ENCODE results near the gene CENPA.
"Not testable (repeated sequence)": the region's sequence is repeated elsewhere in the genome, so short reads cannot be mapped to it uniquely, and the experiment has no call there.

Gene CENPA

DNA sequence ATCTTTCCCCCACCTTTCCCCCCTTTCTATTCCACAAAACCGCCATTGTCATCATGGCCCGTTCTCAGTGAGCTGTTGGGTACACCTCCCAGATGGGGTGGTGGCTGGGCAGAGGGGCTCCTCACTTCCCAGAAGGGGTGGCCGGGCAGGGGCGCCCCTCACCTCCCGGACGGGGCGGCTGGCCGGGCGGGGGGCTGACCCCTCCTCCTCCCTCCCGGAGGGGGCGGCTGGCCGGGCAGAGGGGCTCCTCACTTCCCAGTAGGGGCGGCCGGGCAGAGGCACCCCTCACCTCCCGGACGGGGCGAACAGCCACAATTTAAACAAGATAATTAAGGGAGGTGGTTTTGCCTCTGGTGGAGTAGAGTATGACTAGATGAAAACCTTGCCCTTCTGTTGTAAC lies 9.3 kb downstream of the CENPA start:
- not testable (repeated sequence) for DNase-seq

DNA sequence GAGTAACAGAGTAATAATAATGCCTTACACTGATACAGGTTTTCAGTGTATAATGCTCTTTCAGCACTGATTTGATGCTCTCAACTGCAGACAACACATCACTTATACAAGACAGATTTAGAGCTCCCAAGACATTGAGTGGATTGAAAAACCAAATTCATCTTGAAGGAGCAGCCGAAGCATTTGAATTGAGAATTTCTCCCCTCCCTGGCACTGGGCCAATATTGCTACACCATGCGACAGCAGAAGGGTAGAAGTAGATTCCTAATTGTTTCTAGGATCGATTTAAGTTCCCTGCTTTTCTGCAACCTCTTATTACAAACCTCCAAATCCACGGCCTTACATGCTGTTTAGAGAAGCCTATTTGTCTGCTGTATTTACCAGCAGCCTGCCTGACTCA lies 15.5 kb downstream of the CENPA start:
- no peak for DNase-seq

DNA sequence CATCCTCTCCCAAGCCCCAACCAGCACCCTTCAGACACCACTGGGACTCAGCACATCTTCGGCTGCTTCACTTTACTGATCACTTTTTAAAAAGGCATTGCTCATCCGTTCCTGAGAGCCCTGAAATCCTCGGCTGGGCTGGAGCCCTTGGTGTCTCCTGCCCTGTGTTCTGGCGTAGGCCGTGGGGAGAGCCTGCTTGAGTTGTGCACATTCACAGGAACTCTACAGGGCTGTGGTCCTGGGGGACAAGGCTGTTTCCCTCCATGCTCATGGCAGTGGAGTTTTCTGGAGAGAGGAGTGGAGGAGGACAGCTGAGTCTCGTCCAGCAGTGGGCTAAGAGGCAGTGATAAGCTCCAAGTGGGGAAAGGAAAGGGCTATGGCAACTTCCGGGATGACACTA lies 15.9 kb downstream of the CENPA start:
- no peak for DNase-seq

DNA sequence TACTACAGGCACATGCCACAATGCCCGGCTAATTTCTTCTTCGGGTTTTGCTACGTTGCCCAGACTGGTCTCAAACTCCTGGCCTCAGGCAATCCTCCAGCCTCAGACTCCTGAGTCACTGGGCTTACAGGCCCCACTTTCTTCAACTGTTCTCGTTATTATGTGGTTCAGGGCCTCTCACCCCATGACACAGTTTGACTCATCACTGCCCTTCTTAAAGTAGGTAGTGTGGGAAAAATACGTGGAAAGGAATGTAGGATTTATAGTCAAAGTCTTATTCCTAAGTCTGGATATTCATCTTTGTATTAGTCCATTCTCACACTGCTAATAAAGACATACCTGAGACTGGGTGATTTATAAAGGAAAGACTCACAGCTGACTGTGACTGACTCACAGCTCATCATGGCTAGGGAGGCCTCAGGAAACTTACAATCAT lies 19.4 kb downstream of the CENPA start:
- DNase-seq = no peak

DNA sequence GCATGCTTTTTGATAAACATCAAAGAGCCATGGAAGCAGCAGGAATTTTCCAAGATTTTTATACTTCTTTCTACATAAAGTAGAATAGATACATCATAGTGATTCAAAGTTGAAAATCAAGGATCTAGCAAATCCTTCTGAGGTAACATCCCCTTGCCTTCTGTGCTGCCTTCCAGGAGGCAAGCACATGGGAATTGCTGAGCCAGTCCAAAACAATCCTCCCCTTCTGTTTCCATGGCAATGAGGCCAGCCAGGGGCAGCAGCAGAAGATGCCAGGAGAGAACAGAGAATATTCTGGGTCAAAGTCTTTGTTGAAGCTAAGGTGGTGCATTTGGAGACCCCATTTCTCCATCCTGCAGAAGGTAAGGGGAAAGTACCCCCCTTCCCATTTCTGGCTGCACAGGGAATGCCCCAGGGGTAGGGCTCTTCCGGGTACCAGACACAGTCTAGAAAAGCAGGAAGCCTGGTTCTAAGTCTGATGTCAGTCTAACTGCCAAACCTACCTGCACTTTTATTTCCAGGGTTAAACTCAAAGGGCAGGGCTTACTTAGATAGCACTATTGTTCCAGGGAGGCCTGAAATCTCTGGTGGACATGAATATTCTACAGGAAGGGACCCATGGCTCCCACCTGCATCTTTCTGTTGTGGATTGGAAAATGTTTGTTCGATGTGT lies 22.1 kb downstream of the CENPA start:
- DNase-seq = no peak

DNA sequence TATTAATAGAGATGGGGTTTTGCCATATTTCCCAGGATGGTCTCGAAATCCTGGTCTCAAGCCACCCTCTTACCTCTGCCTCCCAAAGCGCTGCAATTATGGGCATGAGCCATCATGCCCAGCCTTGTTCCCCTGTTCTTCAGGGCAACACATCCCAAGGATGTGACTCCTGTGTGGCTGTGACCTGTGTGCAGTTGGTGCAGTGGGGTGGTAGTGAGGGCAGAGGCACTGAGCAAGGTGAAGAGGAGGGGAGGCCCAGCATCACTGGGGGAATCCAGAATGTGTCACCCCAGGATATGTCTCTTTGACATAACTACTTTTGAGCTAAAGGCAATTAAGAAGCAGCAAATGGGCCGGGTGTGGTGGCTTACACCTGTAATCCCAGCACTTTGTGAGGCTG lies 23.4 kb downstream of the CENPA start:
- no peak for DNase-seq

DNA sequence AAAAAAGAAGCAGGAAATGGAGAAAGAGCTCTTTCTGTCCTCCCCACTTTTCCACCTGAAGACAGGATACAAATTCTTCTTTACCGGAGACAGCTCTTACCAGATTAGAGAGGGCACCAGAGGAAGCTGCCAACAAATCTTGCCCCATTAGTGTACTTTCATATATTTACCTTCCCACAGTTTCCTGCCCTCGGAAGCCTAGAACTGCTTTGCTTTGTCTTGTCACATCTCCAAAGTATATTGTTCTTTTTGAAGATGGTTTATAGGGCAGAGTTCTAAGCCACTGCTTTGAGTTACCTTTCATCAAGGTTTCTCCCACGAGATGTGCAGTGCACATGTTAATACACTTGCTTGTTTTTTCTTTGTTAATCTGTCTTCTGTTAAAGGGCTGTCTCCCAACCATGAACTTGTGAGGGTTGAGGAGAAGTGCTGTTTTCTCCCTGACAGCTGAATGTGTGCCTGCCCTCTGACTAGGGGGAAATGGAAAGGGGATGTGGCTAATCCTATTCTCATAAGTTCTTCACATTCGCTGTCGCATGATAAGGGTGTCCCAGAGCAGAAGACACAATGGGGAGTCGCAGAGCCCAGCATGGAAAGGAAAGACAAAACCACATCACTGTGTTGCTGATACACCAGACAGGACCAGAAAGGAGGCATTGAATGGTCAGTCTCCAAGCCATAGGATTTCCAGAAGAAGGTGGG lies 24.2 kb downstream of the CENPA start:
- no peak for DNase-seq

DNA sequence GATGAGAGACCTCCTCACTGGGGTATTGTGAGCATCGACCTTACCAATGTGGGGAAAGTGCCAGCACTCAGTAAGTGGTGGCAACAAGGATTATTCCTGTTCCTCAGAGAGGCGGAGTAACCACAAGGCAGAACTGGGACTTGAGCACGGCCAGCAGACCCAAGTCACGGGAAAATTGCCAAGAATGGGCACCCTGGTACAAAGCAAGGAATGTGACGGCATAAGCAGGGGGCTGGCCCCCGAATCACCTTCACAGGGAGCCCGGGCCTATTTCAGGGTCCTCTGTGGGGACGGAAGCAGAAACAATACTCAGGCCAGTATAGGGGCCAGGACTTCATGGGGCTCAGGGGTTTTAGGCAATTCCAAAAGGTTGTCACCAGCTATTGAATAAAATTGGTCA lies 25.4 kb downstream of the CENPA start:
- no peak for DNase-seq

DNA sequence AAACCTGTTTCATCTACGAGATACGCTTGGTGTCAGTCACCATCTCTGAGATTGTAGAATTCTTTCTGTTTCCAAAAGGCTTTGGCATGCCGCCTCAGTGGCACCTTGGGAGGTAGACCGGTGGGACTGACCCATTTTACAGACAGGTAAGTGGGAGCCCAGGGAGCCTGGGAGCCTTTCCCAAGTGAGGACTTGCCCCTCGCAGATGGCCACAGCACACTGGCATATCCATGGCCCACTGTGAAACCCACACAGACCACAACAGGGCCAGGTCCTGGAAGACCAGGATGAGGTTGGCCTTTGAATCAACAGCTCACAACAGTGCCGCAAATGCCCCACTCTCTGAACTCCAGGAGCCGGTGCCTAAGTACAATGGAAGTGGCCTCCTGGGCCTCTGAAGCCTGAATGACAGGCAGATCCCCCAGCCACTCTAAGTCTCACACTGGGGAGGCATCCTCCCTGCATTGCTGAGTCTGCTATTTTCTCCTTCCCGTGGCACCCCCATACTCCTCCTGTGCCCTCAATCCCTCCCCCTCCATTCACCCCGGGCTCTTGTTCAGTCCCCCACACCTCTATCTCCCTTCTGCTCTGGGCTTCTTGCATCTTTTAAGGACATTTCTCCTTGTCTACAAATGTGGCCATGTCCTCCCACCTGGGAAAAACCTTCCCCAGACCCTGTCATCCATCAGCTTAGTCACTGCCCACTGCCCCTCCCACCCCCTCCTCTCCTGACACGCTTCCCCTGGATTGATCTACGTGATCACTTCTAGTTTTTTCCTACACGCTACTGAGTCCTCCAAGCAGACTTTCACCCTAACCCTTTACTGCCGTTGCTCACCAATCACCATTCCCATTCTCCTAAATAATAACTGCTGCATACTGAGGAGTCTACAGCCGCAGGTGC lies 26.2 kb downstream of the CENPA start:
- DNase-seq = no peak

DNA sequence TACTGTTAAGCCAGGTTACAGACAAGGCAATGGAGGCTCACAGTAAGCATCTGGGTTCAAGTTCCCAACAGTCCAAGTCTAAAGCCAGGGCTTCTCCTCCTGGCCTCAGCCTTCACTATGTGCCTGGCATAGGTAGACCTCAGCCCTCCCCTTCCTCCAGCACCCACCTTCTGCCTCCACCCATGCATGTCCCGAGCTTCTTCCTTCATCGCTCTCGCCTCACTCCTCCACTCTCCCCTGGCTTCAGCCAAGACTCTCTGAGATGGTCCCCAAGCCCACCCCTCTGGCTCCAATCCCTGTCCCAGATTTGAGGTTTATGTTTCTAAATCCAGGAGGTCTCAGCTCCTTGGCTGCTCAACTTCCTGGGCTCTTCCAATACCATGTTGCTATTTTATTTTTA lies 26.9 kb downstream of the CENPA start:
- DNase-seq = no peak

DNA sequence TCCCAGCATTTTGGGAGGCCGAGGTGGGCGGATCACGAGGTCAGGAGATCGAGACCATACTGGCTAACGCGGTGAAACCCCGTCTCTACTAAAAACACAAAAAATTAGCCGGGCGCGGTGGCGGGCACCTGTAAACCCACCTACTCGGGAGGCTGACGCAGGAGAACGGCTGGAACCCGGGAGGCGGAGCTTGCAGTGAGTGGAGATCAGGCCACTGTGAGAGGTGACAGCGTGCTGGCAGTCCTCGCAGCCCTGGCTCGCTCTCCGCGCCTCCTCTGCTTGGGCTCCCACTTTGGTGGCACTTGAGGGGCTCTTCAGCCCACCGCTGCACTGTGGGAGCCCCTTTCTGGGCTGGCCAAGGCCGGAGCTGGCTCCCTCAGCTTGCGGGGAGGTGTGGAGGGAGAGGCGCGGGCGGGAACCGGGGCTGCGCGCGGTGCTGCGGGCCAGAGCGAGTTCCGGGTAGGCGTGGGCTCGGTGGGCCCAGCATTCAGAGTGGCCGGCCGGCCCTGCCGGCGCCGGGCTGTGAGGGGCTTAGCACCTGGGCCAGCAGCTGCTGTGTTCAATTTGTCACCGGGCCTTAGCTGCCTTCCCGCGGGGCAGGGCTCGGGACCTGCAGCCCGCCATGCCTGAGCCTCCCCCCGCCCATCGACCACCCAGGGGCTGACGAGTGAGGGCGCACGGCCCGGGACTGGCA lies 28.4 kb downstream of the CENPA start:
- not testable (repeated sequence) for DNase-seq

DNA sequence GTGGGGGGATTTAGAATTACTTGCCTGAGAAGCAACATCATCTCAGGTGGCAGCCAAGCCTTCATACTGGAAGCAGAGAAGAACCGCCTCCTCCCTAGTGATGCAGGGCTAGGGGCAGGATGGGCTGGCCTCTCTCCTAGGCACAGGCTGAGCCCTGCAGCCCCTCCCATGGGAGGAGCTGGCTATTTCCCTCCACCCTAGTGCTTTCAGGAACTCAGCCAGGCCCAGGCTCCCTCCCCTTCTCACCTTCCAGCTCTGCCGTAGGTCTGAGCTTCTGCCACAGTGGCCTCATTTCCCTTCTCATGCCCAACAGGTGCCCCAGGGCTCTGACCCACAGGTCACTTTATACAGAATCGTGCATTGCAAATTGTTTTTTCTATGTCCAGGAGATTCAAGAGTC lies 31.0 kb downstream of the CENPA start:
- DNase-seq = no peak

DNA sequence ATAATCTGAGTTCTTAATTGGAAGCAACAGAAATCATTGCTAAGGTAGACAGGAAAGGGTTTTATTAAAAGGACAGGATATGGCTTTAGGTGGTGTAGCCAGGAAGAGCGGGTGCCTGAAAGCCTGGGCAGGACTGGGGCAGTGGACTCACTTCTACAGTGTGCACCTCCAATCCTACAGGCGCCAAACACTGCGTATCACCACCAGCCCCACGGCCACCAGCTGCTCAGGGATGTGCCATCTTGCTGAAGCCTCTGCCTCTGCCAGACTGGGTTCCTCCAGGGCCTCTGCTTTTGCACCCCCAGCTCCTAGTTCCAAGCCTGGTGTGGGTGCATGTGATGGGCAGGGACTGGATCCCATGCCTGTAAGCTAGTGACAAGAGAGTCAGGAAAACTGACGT lies 32.4 kb downstream of the CENPA start:
- no peak for DNase-seq

DNA sequence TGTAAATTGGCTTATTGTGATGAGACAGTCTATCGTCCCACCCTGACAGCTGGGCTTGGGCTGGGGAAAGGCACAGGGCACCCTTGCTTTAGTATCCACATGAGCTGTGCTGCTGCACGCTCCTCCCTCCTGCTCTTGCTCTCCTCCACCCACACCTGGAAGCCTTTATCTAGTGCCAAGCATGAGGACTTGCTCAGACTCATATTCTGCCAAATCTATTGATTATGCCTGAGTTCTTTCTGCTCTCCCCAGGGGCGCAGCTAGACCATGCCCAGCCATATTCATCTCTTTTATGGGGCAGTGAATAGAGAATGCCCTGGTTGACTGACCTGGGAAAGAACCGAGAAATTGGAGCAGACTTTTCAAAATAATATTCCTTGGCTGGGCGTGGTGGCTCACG lies 33.1 kb downstream of the CENPA start:
- no peak for DNase-seq

DNA sequence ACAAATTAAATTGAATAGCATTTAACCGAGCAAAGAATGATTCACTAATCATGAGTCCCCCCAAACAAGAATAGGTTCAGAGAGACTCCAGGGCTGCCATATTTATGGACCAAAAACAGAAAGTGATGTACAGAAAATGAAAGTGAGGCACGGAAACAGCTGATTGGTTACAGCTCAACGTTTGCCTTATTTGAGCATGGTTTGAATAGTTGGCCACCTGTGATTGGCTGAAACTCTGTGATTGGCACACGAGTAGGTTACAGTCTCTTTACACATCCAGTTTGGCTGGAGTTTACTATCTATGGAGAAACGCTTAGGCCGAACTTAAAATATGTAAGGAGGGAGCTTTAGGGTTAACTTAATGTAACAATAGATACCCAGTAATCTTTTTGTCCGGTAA lies 35.1 kb downstream of the CENPA start:
- DNase-seq = no peak

DNA sequence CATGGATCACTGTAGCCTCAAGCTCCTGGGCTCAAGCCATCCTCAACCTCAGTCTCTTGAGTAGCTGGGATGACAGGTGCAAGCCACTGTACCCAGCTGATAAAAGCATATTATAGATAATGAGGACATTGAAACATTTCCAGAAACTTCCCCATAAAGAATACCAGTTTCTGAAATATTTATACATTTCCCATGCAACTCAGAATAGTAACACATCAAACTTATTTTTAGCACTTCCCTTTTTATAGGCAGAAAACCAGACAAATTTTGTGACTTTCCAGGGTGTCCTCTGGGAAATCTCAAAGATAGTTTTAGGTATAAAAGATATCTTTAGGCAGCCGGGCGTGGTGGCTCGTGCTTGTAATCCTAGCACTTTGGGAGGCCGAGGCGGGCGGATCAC lies 37.0 kb downstream of the CENPA start:
- no peak for DNase-seq

DNA sequence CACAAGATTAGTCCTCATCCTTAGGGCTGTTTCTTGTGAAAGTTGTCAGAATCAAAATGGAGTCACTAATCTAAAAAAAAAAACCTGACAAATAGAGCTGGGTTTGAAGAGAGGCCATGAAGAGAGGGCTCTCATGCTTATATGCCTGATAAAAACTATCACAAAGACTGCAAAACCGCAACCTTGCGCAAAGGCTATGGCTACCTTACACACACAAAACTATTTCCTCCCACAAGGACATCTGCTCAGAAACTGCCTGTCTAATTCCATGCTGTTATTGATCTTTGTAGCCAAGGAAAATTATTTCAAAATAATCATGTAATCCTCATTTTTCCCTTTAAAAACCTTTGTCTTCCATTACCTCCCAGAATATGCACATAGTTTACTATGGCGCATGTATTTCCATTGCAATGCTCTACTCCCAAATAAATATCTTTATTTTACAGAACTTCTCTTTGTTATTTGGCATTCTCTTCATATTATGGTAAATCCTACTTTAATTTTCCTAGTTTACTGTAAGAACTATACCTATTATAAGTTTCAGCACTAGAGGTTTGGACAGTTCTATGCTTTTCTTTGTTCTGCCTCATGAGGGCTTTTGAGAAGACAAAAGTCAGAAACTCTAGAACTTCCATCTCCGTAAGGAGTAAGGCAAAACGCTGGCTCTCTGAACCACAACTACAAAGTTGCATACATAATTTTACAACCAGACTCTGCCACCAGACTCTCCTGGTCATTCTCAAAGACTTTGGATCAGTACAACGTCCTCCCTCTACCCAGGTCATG lies 52.5 kb downstream of the CENPA start:
- no peak for DNase-seq

DNA sequence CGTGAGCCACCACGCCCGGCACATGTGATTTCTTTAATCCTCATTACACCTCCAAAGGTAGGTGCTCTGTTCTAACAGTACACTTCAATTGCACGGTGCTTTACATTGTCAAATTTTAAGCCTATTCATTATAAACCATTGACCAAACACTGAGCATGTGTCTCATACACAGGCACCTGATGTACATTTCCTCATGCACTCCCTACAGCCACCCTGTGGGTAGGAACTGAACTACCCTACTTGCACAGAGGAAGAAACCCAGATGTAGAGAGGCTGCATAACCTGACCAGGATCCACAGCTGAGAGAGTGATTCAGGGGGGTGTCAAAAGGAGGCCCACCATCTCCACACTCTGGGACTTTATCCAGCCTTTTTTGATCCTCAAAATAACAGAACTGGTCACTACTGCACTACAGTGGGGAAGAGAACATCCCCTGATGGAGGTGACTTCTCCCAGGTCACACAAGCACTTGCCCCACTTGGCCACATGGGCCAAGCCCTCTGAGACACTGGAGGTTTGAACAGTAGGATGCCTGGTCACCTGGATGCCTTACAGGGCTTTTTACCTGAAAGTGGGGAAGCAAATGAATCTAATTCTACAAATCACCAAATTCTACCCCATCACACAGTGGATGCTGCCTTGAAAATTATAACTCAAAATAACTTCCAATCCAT lies 55.2 kb downstream of the CENPA start:
- DNase-seq = no peak

DNA sequence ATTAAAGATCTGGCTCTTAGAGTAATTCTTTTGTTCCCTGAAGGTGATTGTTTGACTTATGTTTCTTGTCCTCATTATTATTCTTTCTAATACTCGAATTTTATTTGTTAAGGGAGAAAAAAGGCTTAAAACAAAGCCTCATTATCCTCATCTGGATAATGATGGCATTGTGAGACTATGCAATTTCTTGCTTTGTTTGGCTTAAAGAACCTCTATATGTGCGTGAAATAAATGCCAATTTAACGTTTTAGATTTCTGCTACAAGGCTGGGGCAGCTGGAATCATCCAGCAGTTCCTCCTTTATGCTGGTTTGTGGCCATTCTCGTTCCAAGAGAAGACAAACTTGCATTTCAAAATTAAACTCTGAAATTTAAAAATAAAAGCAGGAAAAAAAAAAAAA lies 57.2 kb downstream of the CENPA start:
- no peak for DNase-seq

All from NCI-H1092 (cell line).